HCT116 (cell line): ENCODE results near the gene SULT1B1. TPM values are rescaled to one million over a fixed set of nuclear protein-coding genes. Genes with fewer than 3 reads are reported as not detected.

Source experiments
- ATAC-seq: fragments of 200-7000 bp; cut with Tn5 transposase; 2 replicates; pipeline ENCODE4 v1.9.1; 2020; ENCODE audit warnings: mild to moderate bottlenecking, moderate library complexity
- BruUV-seq: library from RNA; stranded (reverse); fragments of 400-500 nt; replicated peaks from 2 replicates; lab custom pipeline; 2021; lab: Mats Ljungman, UMichigan
- CTCF ChIA-PET: fragments of 300-600 bp; sonication (Branson Sonifier 250); formaldehyde crosslinking; loops from one replicate; lab custom pipeline; 2021; ENCODE audit warnings: antibody characterized with exemption; lab: Charles Lee
- POLR2A ChIA-PET: fragments of 300-600, 350-600 bp; sonication (Branson Sonifier 250); formaldehyde crosslinking; loops from one replicate; lab custom pipeline; 2021; ENCODE audit warnings: antibody characterized with exemption; lab: Charles Lee
- RAD21 ChIA-PET, 2 experiments: fragments of 300-600 bp; sonication (Branson Sonifier 250); formaldehyde crosslinking; loops; one replicate each; lab custom pipeline; 2023; ENCODE audit warnings: low total read pairs in 2 of 2; ENCODE audit not compliant: uncharacterized antibody in 2 of 2, unreplicated experiment in 2 of 2, low non-redundant PET in 1 of 2; lab: Charles Lee
- DNase-seq: peaks from one replicate; pipeline ENCODE4 v3.0.0-alpha.2; 2010; ENCODE audit warnings: low read depth, low spot score
- H2AFZ ChIP-seq: fragments of 200-600 bp; shearing (Covaris generic), sonication (generic); 2 replicates; pipeline ENCODE4 v1.6.1; 2017; ENCODE audit warnings: low read depth, mixed run types, mixed read lengths, antibody characterized with exemption, low read length; ENCODE audit not compliant: poor library complexity, severe bottlenecking
- H3K27ac ChIP-seq: 2 replicates; pipeline ENCODE4 v1.5.1; 2012; ENCODE audit warnings: low read depth, low read length
- H3K27me3 ChIP-seq: fragments of 200-600 bp; sonication (generic); 2 replicates; pipeline ENCODE4 v1.6.1; 2016; ENCODE audit warnings: mixed run types, low read length, mixed read lengths; ENCODE audit not compliant: insufficient read depth
- H3K36me3 ChIP-seq, 2 experiments: fragments of 200-500 bp in 1 of 2; fragments of 200-600 bp in 1 of 2; sonication (Bioruptor generic) in 1 of 2; sonication (generic) in 1 of 2; 2 replicates each; pipeline versions ENCODE4 v1.5.1 to v1.6.1; 2014 to 2016; ENCODE audit warnings: low read length in 2 of 2, inconsistent platforms in 1 of 2, mixed read lengths in 1 of 2, mixed run types in 1 of 2; ENCODE audit not compliant: insufficient read depth in 2 of 2, control insufficient read depth in 1 of 2
- H3K4me1 ChIP-seq, 2 experiments: fragments of 200-600 bp in 1 of 2; sonication (generic) in 1 of 2; 2 replicates each; pipeline versions ENCODE4 v1.5.1 to v1.6.1; 2012 to 2017; ENCODE audit warnings: low read length in 2 of 2, inconsistent platforms in 1 of 2, mild to moderate bottlenecking in 1 of 2, mixed read lengths in 1 of 2, mixed run types in 1 of 2, moderate library complexity in 1 of 2; ENCODE audit not compliant: insufficient read depth in 2 of 2, control insufficient read depth in 1 of 2
- H3K4me2 ChIP-seq: fragments of 200-600 bp; sonication (generic); 2 replicates; pipeline ENCODE4 v1.6.1; 2017; ENCODE audit warnings: mixed run types, low read length, mixed read lengths
- H3K4me3 ChIP-seq, 2 experiments: fragments of 200-600 bp in 1 of 2; sonication (generic) in 1 of 2; replicated peaks in 1 of 2; 2 replicates each; pipeline ENCODE4 v1.5.1; 2011 to 2016; ENCODE audit warnings: low read length in 2 of 2, control low read depth in 1 of 2, low read depth in 1 of 2, mild to moderate bottlenecking in 1 of 2, mixed read lengths in 1 of 2, mixed run types in 1 of 2
- H3K79me2 ChIP-seq: fragments of 200-600 bp; sonication (generic); 2 replicates; pipeline ENCODE4 v1.6.1; 2017; ENCODE audit warnings: mild to moderate bottlenecking, mixed run types, low read length, moderate library complexity, mixed read lengths; ENCODE audit not compliant: insufficient read depth
- H3K9ac ChIP-seq: fragments of 200-600 bp; sonication (generic); 2 replicates; pipeline ENCODE4 v1.6.1; 2016; ENCODE audit warnings: low read length, mixed read lengths
- H3K9me2 ChIP-seq: fragments of 200-600 bp; sonication (generic), shearing (Covaris generic); 2 replicates; pipeline ENCODE4 v1.6.1; 2017; ENCODE audit warnings: mixed run types, mild to moderate bottlenecking, moderate library complexity; ENCODE audit not compliant: insufficient read depth
- H3K9me3 ChIP-seq, 2 experiments: fragments of 200-500 bp in 1 of 2; fragments of 200-600 bp in 1 of 2; sonication (Bioruptor generic) in 1 of 2; sonication (generic) in 1 of 2; 2 replicates each; pipeline ENCODE4 v1.6.1; 2014 to 2017; ENCODE audit warnings: low read length in 2 of 2, mixed read lengths in 2 of 2, inconsistent platforms in 1 of 2, low read depth in 1 of 2, mild to moderate bottlenecking in 1 of 2, mixed run types in 1 of 2, moderate library complexity in 1 of 2; ENCODE audit not compliant: control insufficient read depth in 1 of 2, insufficient read depth in 1 of 2
- H4K20me1 ChIP-seq: fragments of 200-600 bp; sonication (generic), shearing (Covaris generic); 2 replicates; pipeline ENCODE4 v1.6.1; 2017; ENCODE audit warnings: mixed run types, mild to moderate bottlenecking, moderate library complexity; ENCODE audit not compliant: insufficient read depth
- CEBPB ChIP-seq: IDR thresholded peaks from 2 replicates; pipeline ENCODE4 v1.6.1; 2012; ENCODE audit warnings: low read depth
- EGR1 ChIP-seq: IDR thresholded peaks from 2 replicates; pipeline ENCODE4 v1.6.1; 2012; ENCODE audit warnings: low read depth
- ELF1 ChIP-seq: IDR thresholded peaks from 2 replicates; pipeline ENCODE4 v1.6.1; 2012; ENCODE audit warnings: low read depth, borderline replicate concordance
- EZH2phosphoT487 ChIP-seq: fragments of 200-600 bp; IDR thresholded peaks from 2 replicates; pipeline ENCODE4 v1.6.1; 2018; ENCODE audit warnings: antibody characterized with exemption, borderline replicate concordance
- FOSL1 ChIP-seq: IDR thresholded peaks from 2 replicates; pipeline ENCODE4 v1.6.1; 2012; ENCODE audit warnings: low read depth
- JUND ChIP-seq: IDR thresholded peaks from 2 replicates; pipeline ENCODE4 v1.6.1; 2012
- POLR2A ChIP-seq: IDR thresholded peaks from 2 replicates; pipeline ENCODE4 v1.7.0; 2011; ENCODE audit warnings: borderline replicate concordance; ENCODE audit not compliant: insufficient read depth, insufficient read length; ENCODE audit errors: extremely low read depth
- POLR2AphosphoS5 ChIP-seq: IDR thresholded peaks from 2 replicates; pipeline ENCODE4 v1.6.1; 2011; ENCODE audit warnings: mild to moderate bottlenecking, low read depth, low read length, moderate library complexity
- RAD21 ChIP-seq: IDR thresholded peaks from 2 replicates; pipeline ENCODE4 v1.6.1; 2012; ENCODE audit warnings: low read depth, mild to moderate bottlenecking
- SP1 ChIP-seq: IDR thresholded peaks from 2 replicates; pipeline ENCODE4 v1.6.1; 2012; ENCODE audit warnings: low read depth
- SRF ChIP-seq: IDR thresholded peaks from 2 replicates; pipeline ENCODE4 v1.6.1; 2012; ENCODE audit warnings: low read depth
- TCF7L2 ChIP-seq: IDR thresholded peaks from 2 replicates; pipeline ENCODE4 v1.7.0; 2011; ENCODE audit warnings: borderline replicate concordance, inconsistent platforms; ENCODE audit not compliant: insufficient read depth, insufficient read length; ENCODE audit errors: extremely low read depth
- YY1 ChIP-seq: IDR thresholded peaks from 2 replicates; pipeline ENCODE4 v1.6.1; 2011; ENCODE audit warnings: low read length, low read depth, moderate library complexity, mild to moderate bottlenecking; ENCODE audit not compliant: insufficient replicate concordance; ENCODE audit errors: extremely low read depth
- ZFX ChIP-seq: fragments of 450-650 bp; IDR thresholded peaks from 2 replicates; pipeline ENCODE4 v1.6.1; 2017
- ZNF274 ChIP-seq: fragments of 200-500 bp; sonication (Bioruptor generic); IDR thresholded peaks from 2 replicates; pipeline ENCODE4 v1.6.1; 2014; ENCODE audit warnings: mild to moderate bottlenecking, low read depth, low read length, inconsistent platforms
- intact Hi-C: fragments of 100-400 bp; cut with micrococcal nuclease; formaldehyde crosslinking; loops from 2 replicates; pipeline ENCODE4 v1.10.0; 2022
- total RNA-seq: library from RNA; stranded (reverse); gene quantifications from one replicate; pipeline ENCODE4 v1.2.1, GENCODE V29; 2021; ENCODE audit not compliant: unreplicated experiment
- TF ChIP-seq, protein P1 (sequence below): IDR thresholded peaks from 2 replicates; pipeline ENCODE4 v1.6.1; 2012; ENCODE audit warnings: low read depth
- TF ChIP-seq, protein P2 (sequence below): IDR thresholded peaks from 2 replicates; pipeline ENCODE4 v1.6.1; 2011; ENCODE audit warnings: mild to moderate bottlenecking, low read length, moderate library complexity; ENCODE audit not compliant: insufficient replicate concordance; ENCODE audit errors: extremely low read depth

The SULT1B1 gene
- total RNA-seq, 1 experiment from 2014 or later, result 0.10 TPM

DNA sequence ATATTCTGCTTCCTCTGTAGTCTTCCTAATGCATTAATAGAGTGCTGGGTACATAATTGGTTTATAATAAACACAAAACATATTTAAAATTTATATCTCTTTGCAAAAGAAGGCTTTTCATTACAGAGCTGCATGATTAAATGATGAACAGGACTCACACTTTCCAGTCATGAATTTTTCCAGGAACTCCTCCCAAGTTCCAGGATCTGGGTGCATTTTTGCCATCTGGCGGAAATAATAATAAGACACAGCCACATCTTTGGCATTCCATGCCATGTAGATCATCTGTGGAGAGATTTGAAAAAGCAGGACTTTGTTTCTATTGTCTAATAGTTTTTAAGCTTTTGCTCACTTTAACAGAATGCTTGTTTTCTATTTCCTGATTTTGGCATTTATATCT lies 40.2 kb upstream of the SULT1B1 start:
- H3K27ac ChIP-seq, result no peak overlapping the region
- no peak for ATAC-seq
- no peaks in the 10 kb centered on the region for H3K27me3 ChIP-seq
- RAD21 ChIA-PET, result no interaction called here
- DNase-seq, result no peak
- H3K4me1 ChIP-seq, result no peaks in the 10 kb centered on the region
- no peaks in the 10 kb centered on the region for H3K36me3 ChIP-seq
- intact Hi-C loops, result no loop called here
- H3K4me3 ChIP-seq, result no peak overlapping the region
- H3K4me2 ChIP-seq, result no peak overlapping the region
- TF ChIP-seq JUND (no peak), RAD21 (no peak), SP1 (no peak), SRF (no peak), EZH2phosphoT487 (no peak), FOSL1 (no peak), TCF7L2 (no peak), YY1 (no peak), CEBPB (no peak), ZNF274 (no peak), EGR1 (no peak), POLR2AphosphoS5 (no peak), POLR2A (no peak), ZFX (no peak), ELF1 (no peak)
- TF ChIP-seq, protein P1, sequence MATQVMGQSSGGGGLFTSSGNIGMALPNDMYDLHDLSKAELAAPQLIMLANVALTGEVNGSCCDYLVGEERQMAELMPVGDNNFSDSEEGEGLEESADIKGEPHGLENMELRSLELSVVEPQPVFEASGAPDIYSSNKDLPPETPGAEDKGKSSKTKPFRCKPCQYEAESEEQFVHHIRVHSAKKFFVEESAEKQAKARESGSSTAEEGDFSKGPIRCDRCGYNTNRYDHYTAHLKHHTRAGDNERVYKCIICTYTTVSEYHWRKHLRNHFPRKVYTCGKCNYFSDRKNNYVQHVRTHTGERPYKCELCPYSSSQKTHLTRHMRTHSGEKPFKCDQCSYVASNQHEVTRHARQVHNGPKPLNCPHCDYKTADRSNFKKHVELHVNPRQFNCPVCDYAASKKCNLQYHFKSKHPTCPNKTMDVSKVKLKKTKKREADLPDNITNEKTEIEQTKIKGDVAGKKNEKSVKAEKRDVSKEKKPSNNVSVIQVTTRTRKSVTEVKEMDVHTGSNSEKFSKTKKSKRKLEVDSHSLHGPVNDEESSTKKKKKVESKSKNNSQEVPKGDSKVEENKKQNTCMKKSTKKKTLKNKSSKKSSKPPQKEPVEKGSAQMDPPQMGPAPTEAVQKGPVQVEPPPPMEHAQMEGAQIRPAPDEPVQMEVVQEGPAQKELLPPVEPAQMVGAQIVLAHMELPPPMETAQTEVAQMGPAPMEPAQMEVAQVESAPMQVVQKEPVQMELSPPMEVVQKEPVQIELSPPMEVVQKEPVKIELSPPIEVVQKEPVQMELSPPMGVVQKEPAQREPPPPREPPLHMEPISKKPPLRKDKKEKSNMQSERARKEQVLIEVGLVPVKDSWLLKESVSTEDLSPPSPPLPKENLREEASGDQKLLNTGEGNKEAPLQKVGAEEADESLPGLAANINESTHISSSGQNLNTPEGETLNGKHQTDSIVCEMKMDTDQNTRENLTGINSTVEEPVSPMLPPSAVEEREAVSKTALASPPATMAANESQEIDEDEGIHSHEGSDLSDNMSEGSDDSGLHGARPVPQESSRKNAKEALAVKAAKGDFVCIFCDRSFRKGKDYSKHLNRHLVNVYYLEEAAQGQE, result no peak
- TF ChIP-seq, protein P2, sequence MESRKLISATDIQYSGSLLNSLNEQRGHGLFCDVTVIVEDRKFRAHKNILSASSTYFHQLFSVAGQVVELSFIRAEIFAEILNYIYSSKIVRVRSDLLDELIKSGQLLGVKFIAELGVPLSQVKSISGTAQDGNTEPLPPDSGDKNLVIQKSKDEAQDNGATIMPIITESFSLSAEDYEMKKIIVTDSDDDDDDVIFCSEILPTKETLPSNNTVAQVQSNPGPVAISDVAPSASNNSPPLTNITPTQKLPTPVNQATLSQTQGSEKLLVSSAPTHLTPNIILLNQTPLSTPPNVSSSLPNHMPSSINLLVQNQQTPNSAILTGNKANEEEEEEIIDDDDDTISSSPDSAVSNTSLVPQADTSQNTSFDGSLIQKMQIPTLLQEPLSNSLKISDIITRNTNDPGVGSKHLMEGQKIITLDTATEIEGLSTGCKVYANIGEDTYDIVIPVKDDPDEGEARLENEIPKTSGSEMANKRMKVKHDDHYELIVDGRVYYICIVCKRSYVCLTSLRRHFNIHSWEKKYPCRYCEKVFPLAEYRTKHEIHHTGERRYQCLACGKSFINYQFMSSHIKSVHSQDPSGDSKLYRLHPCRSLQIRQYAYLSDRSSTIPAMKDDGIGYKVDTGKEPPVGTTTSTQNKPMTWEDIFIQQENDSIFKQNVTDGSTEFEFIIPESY, result no peak
- CTCF ChIA-PET, result no interaction called here
- H3K79me2 ChIP-seq, result no peaks in the 10 kb centered on the region
- no peak overlapping the region for H2AFZ ChIP-seq
- BruUV-seq, result no TSS peak
- no peaks in the 10 kb centered on the region for H3K9me3 ChIP-seq
- no peak overlapping the region for H3K9ac ChIP-seq
- no peaks in the 10 kb centered on the region for H3K9me2 ChIP-seq
- H4K20me1 ChIP-seq, result no peaks in the 10 kb centered on the region
- POLR2A ChIA-PET, result no interaction called here
